Natural killer cell (primary cell): ENCODE data around the gene LONRF3. TPM values are rescaled to one million over a fixed set of nuclear protein-coding genes. Genes with fewer than 3 reads are reported as not detected.

Experiments
- ATAC-seq, 3 donors: fragments of 150-1000 bp in 2 of 3; fragments of 200-7000 bp in 1 of 3; cut with Tn5 transposase; 1 replicate in 1 of 3; 2 replicates in 2 of 3; pipeline ENCODE4 v1.10.0; 2021; ENCODE audit warnings: mild to moderate bottlenecking in 2 of 3, moderate library complexity in 2 of 3
- DNase-seq, 2 donors: peaks; one replicate each; pipeline versions ENCODE4 v3.0.0 to v3.0.0-alpha.2; 2013 to 2021; ENCODE audit warnings: mixed read lengths in 1 of 2
- H3K27ac ChIP-seq: one replicate; pipeline ENCODE4 v1.5.1; 2013; ENCODE audit warnings: mild to moderate bottlenecking, low read length
- H3K27me3 ChIP-seq: one replicate; pipeline ENCODE4 v1.6.1; 2013; ENCODE audit warnings: low read length; ENCODE audit not compliant: control insufficient read depth, insufficient read depth
- H3K36me3 ChIP-seq: one replicate; pipeline ENCODE4 v1.6.1; 2013; ENCODE audit warnings: low read length; ENCODE audit not compliant: control insufficient read depth, insufficient read depth
- H3K4me1 ChIP-seq: one replicate; pipeline ENCODE4 v1.6.1; 2013; ENCODE audit warnings: low read length; ENCODE audit not compliant: control insufficient read depth, insufficient read depth
- H3K4me3 ChIP-seq: one replicate; pipeline ENCODE4 v1.5.1; 2013; ENCODE audit warnings: low read length
- H3K9me3 ChIP-seq: one replicate; pipeline ENCODE4 v1.6.1; 2013; ENCODE audit warnings: low read length; ENCODE audit not compliant: control insufficient read depth, insufficient read depth
- H3K27ac Mint-ChIP-seq, 2 donors: one replicate each; pipeline ENCODE4 v1.8.0; 2022; ENCODE audit warnings: mild to moderate bottlenecking in 2 of 2, mixed read lengths in 2 of 2, moderate library complexity in 1 of 2
- H3K27me3 Mint-ChIP-seq, 2 donors: one replicate each; pipeline ENCODE4 v1.8.0; 2022; ENCODE audit warnings: low read depth in 2 of 2, mixed read lengths in 2 of 2
- H3K36me3 Mint-ChIP-seq: one replicate; pipeline ENCODE4 v1.8.0; 2022; ENCODE audit warnings: mixed read lengths
- H3K4me1 Mint-ChIP-seq, 2 donors: one replicate each; pipeline ENCODE4 v1.8.0; 2022; ENCODE audit warnings: mixed read lengths in 2 of 2
- H3K4me3 Mint-ChIP-seq: one replicate; pipeline ENCODE4 v1.8.0; 2022; ENCODE audit warnings: mild to moderate bottlenecking, moderate library complexity, mixed read lengths
- H3K9me3 Mint-ChIP-seq, 2 donors: one replicate each; pipeline ENCODE4 v1.8.0; 2022; ENCODE audit warnings: mixed read lengths in 2 of 2
- CTCF ChIP-seq: fragments of 200-600 bp; IDR thresholded peaks from one replicate; pipeline ENCODE4 v1.8.0; 2022; ENCODE audit warnings: antibody characterized with exemption
- WGBS: methylation state at CpG from one replicate; pipeline ENCODE4 v1.1.7; 2013; ENCODE audit warnings: missing lambda C conversion rate; ENCODE audit not compliant: insufficient coverage; 5-methylcytosine and 5-hydroxymethylcytosine counted together
- intact Hi-C: fragments of 100-400 bp; cut with micrococcal nuclease; formaldehyde crosslinking; loops from one replicate; pipeline ENCODE4 v1.14.2; 2022
- total RNA-seq, 4 donors: library from RNA; stranded (reverse); fragments of 120-200 nt in 1 of 4; gene quantifications; one replicate each; pipeline versions ENCODE4 v1.2.3 to v1.2.4, GENCODE V29; 2013 to 2022

Gene LONRF3
- total RNA-seq, 3 donors from 2014 or later (not counting 1 experiment from before 2014, with no cell fraction given) = 13.4 to 21.2 (median 17.4) TPM

- H3K4me1 Mint-ChIP-seq = peaks cover 8 to 29% of the 10 kb centered on the region in 2 donors
- under 1% methylated on average over 82 of the region's 82 CpGs for WGBS
- no peaks in the 10 kb centered on the region for H3K9me3 Mint-ChIP-seq
- Histone ChIP-seq H3K27ac (peak overlapping the region; percentile 79), H3K4me3 (peak overlapping the region; percentile 58), H3K9me3 (no peaks in the 10 kb centered on the region), H3K4me1 (peaks cover 30% of the 10 kb centered on the region), H3K27me3 (peaks cover 8% of the 10 kb centered on the region), H3K36me3 (peaks cover 1% of the 10 kb centered on the region)
- H3K27me3 Mint-ChIP-seq = peaks cover 5 to 8% of the 10 kb centered on the region in 2 donors
- H3K27ac Mint-ChIP-seq = peak overlapping the region; percentile 93 to 96
- intact Hi-C loops = no loop called here
- ATAC-seq (peak; percentile 42 to 75 (median 69)), DNase-seq (peak; percentile 56 to 74)
- TF ChIP-seq CTCF = no peak
- peak overlapping the region; percentile 84 for H3K4me3 Mint-ChIP-seq
- no peaks in the 10 kb centered on the region for H3K36me3 Mint-ChIP-seq
Observed at GRCh38 chrX:118974908-118975671, 672 bp downstream of the LONRF3 start.

GRCh38 chrX:118975831-118976598, 1.6 kb downstream of the LONRF3 start:
- Mint-ChIP-seq H3K9me3 (no peaks in the 10 kb centered on the region), H3K4me3 (peak overlapping the region; percentile 84), H3K27me3 (peaks cover 4 to 5% of the 10 kb centered on the region in 2 donors), H3K4me1 (peaks cover 8 to 34% of the 10 kb centered on the region in 2 donors), H3K36me3 (no peaks in the 10 kb centered on the region), H3K27ac (peak overlapping the region; percentile 93 to 96)
- peaks cover 3% of the 10 kb centered on the region for H3K36me3 ChIP-seq
- H3K4me3 ChIP-seq = peak overlapping the region; percentile 58
- peak; percentile 73 to 74 for DNase-seq
- H3K9me3 ChIP-seq = no peaks in the 10 kb centered on the region
- WGBS = under 1% methylated on average over 62 of the region's 64 CpGs
- intact Hi-C loops = no loop called here
- H3K27me3 ChIP-seq = peaks cover 8% of the 10 kb centered on the region
- ATAC-seq = peak; percentile 64 to 70 (median 64)
- H3K27ac ChIP-seq = peak overlapping the region; percentile 74
- H3K4me1 ChIP-seq = peaks cover 30% of the 10 kb centered on the region
- no peak for TF ChIP-seq CTCF

- DNase-seq (peak; percentile 25 to 42), ATAC-seq (peak in 2 of 3 donors; percentile 2)
- Mint-ChIP-seq H3K36me3 (no peaks in the 10 kb centered on the region), H3K4me1 (peaks cover 8 to 34% of the 10 kb centered on the region in 2 donors), H3K9me3 (no peaks in the 10 kb centered on the region), H3K27me3 (peaks cover 4 to 5% of the 10 kb centered on the region in 2 donors), H3K27ac (peak overlapping the region in 1 of 2 donors; percentile 96), H3K4me3 (peak overlapping the region; percentile 84)
- H3K36me3 ChIP-seq = peaks cover 3% of the 10 kb centered on the region
- 9% methylated on average over 17 of the region's 17 CpGs for WGBS
- peak overlapping the region; percentile 37 for H3K27ac ChIP-seq
- peak overlapping the region; percentile 58 for H3K4me3 ChIP-seq
- H3K27me3 ChIP-seq = peaks cover 8% of the 10 kb centered on the region
- intact Hi-C loops = no loop called here
- no peaks in the 10 kb centered on the region for H3K9me3 ChIP-seq
- H3K4me1 ChIP-seq = peaks cover 30% of the 10 kb centered on the region
- TF ChIP-seq CTCF = no peak
Observed at GRCh38 chrX:118976599-118977340, 2.4 kb downstream of the LONRF3 start.
